Heart left ventricle (tissue), 16 donors: ENCODE data around the gene GPR87. TPM values are rescaled to one million over a fixed set of nuclear protein-coding genes. Genes with fewer than 3 reads are reported as not detected.

ENCODE experiments used
- ATAC-seq, 4 donors: fragments of 200-7000 bp; cut with Tn5 transposase; one replicate each; pipeline ENCODE4 v1.9.1; 2020 to 2022; ENCODE audit warnings: moderate library complexity in 4 of 4, mild to moderate bottlenecking in 3 of 4, moderate number of reproducible peaks in 1 of 4
- DNase-seq, 5 donors: peaks; one replicate each; pipeline ENCODE4 v3.0.0-alpha.2; 2020
- H3K27ac ChIP-seq, 12 donors: fragments of 200-600 bp; sonication (generic) in 4 of 12; one replicate each; pipeline versions ENCODE4 v1.5.0 to v1.8.0; 2016 to 2022; ENCODE audit warnings: mild to moderate bottlenecking in 2 of 12
- H3K27me3 ChIP-seq, 9 donors: fragments of 200-600 bp; sonication (generic) in 2 of 9; one replicate each; pipeline versions ENCODE4 v1.5.1 to v1.8.0; 2016 to 2022; ENCODE audit warnings: mild to moderate bottlenecking in 3 of 9
- H3K36me3 ChIP-seq, 9 donors: fragments of 200-600 bp; sonication (generic) in 2 of 9; one replicate each; pipeline versions ENCODE4 v1.5.0 to v1.8.0; 2018 to 2022; ENCODE audit warnings: mild to moderate bottlenecking in 2 of 9
- H3K4me1 ChIP-seq, 12 donors: fragments of 200-600 bp; sonication (generic) in 4 of 12; one replicate each; pipeline versions ENCODE4 v1.5.0 to v1.8.0; 2016 to 2022; ENCODE audit warnings: mild to moderate bottlenecking in 3 of 12
- H3K4me3 ChIP-seq, 12 donors: fragments of 200-600 bp; sonication (generic) in 4 of 12; one replicate each; pipeline versions ENCODE4 v1.5.0 to v1.8.0; 2017 to 2022; ENCODE audit warnings: mild to moderate bottlenecking in 9 of 12, moderate library complexity in 4 of 12
- H3K9me3 ChIP-seq, 12 donors: fragments of 200-600 bp; sonication (generic) in 4 of 12; one replicate each; pipeline versions ENCODE4 v1.5.0 to v1.8.0; 2016 to 2022; ENCODE audit warnings: mild to moderate bottlenecking in 1 of 12
- POLR2A ChIP-seq, 2 donors: fragments of 450-650 bp; IDR thresholded peaks; one replicate each; pipeline ENCODE4 v1.6.1; 2017; ENCODE audit warnings: antibody characterized with exemption in 2 of 2, mild to moderate bottlenecking in 2 of 2, moderate library complexity in 2 of 2
- WGBS, 4 donors: extraction: QIAGEN DNeasy Blood & Tissue Kit in 2 of 4; methylation state at CpG; one replicate each; pipeline versions ENCODE4 v1.1.5 to v1.1.7; 2013 to 2018; 5-methylcytosine and 5-hydroxymethylcytosine counted together
- intact Hi-C, 10 donors: fragments of 100-400 bp; cut with DNase I; formaldehyde crosslinking; loops; one replicate each; pipeline versions ENCODE4 v1.11.1 to v1.14.2; 2022
- polyA plus RNA-seq, 2 donors: library from polyadenylated mRNA; stranded (reverse); fragments of 200-250 nt; gene quantifications; one replicate each; pipeline ENCODE4 v1.2.3, GENCODE V29; 2013
- total RNA-seq, 9 donors: library from RNA; depleted of rRNA in 2 of 9; stranded (reverse); fragments of >200 nt in 2 of 9; fragmentation: NEBNext Ultra II Directional in 3 of 9; extraction: Animal tissue kit (Norgen Biotek cat#: 25700) in 3 of 9; gene quantifications; one replicate each; pipeline versions ENCODE4 v1.1.0 to v1.2.4, GENCODE V29; 2016 to 2023
- TF ChIP-seq, protein P1 (sequence below), 12 donors: fragments of 200-600 bp; sonication (generic) in 4 of 12; IDR thresholded peaks; one replicate each; pipeline versions ENCODE4 v1.5.0 to v1.8.0; 2018 to 2022; ENCODE audit warnings: antibody characterized with exemption in 12 of 12, mild to moderate bottlenecking in 5 of 12
- donor health status: ischemic (EF 13 %, LVEDD 7.1; RV severe dilation, severe dysfunction).
- donor health status: healthy with polysubstance abuse.
- donor health status: DM: no; HTN: yes; CAD: no.
- donor health status: DM: no; HTN: no; CAD: no.
- donor health status: ischemic (EF 25% LVEDD 6.9; RV normal size, moderate dysfunction).
- donor health status: ischemic (EF 25% LVEDD 5.7; RV mildly dilated, moderate dysfunction).
- donor health status: healthy.
- donor health status: DM: yes; HTN: yes; CAD: no.
- donor health status: ischemic (EF 35%, LVEDD 5.7; RV mildly dilated, moderate dysfunction).
- donor health status: nonischemic (EF 11% LVEDD 7.7; RV severe dilation, severe dysfunction).
- donor health status: DM: yes; HTN: yes; CAD: no.
- donor health status: PGD.
- donor health status: ischemic (EF 29% LVEDD 5.4; RV normal size, mild dysfunction).
- donor health status: nonischemic (EF 23%, LVEDD 6.1; RV moderate dilation, normal function).

Gene GPR87
- total and polyA plus RNA-seq, 11 donors = not detected

DNA sequence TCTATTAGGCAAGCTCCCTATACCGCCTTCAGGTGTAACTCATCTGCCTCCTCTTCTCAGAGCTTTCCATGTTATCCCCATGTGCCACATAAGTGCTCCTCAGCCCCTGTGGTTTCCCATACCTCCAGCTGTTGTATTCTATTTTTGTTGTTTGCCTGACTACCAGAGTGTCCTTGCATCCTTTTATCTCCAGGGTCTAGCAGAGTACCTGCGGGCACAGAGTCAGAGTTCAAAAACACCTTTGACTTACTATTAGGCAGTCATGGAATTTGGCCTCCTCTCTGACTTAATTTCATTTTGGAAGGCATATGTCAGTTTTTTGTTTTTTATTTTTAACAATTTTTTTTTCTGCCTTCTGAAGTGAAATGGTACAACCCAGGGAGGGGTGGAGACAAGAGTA lies 7.1 kb downstream of the GPR87 start:
- no peak for DNase-seq
- Histone ChIP-seq H3K4me3 (no peak overlapping the region), H3K27ac (no peak overlapping the region), H3K36me3 (no peaks in the 10 kb centered on the region), H3K9me3 (no peaks in the 10 kb centered on the region), H3K27me3 (no peaks in the 10 kb centered on the region), H3K4me1 (peaks cover 0 to 8% (median 0%) of the 10 kb centered on the region in 12 donors)
- no peak for ATAC-seq
- intact Hi-C loops = no loop called here
- WGBS, 4 donors = 96 to 100% (median 99%) methylated on average over 2 of the region's 2 CpGs
- TF ChIP-seq, protein P1, sequence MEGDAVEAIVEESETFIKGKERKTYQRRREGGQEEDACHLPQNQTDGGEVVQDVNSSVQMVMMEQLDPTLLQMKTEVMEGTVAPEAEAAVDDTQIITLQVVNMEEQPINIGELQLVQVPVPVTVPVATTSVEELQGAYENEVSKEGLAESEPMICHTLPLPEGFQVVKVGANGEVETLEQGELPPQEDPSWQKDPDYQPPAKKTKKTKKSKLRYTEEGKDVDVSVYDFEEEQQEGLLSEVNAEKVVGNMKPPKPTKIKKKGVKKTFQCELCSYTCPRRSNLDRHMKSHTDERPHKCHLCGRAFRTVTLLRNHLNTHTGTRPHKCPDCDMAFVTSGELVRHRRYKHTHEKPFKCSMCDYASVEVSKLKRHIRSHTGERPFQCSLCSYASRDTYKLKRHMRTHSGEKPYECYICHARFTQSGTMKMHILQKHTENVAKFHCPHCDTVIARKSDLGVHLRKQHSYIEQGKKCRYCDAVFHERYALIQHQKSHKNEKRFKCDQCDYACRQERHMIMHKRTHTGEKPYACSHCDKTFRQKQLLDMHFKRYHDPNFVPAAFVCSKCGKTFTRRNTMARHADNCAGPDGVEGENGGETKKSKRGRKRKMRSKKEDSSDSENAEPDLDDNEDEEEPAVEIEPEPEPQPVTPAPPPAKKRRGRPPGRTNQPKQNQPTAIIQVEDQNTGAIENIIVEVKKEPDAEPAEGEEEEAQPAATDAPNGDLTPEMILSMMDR (IDR thresholded peaks at IDR 0.05) = no peak
- TF ChIP-seq POLR2A (IDR thresholded peaks at IDR 0.05) = no peak

DNA sequence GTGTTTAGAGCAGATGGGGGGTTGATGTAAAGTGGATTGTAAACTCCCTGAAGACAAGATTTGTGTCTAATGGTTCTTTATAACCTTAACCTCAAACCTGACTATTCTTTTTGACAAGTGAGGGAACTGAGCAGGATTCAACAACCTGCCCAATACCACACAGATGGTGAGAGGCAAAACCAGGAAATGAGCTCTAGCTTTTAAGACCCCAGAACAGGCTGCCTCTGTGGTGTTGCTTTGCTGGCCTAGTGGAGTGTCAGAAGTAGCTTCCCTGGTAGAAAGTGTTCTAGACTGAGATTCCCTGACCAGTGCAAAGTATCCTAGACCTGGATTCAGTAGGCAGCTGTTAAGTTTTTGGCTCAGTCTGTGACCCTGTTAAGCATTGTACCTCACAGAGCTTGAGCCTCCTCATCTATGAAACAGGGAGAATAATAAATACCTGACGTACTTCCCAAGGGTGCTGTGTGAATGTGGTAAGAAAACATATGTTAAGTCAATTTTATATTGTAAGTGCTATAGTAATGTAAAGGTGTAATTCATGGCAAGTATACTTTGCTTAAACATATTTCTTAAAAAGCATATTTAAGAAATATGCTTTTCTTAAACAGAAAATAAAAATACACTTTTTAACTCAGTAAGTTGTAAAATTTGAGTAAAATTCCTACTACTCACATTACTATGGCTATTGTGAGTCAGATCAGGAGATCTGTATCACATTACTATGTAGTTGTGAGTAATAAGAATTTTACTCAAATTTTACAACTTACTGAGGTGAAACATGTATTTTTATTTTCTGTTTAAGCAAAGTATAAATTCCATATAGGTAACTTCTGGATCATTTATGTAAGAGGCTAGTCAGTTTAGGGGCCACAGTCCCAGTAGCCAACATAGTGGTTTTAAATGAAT lies 8.8 kb downstream of the GPR87 start:
- H3K4me3 ChIP-seq = no peak overlapping the region
- TF ChIP-seq, protein P1 (IDR thresholded peaks at IDR 0.05) = no peak
- TF ChIP-seq POLR2A (IDR thresholded peaks at IDR 0.05) = no peak
- H3K36me3 ChIP-seq = no peaks in the 10 kb centered on the region
- 91 to 100% (median 95%) methylated on average over 1 of the region's 1 CpG for WGBS, 4 donors
- intact Hi-C loops = no loop called here
- peaks cover 0 to 8% (median 0%) of the 10 kb centered on the region in 12 donors for H3K4me1 ChIP-seq
- no peaks in the 10 kb centered on the region for H3K9me3 ChIP-seq
- ATAC-seq (no peak), DNase-seq (no peak)
- no peak overlapping the region for H3K27ac ChIP-seq
- H3K27me3 ChIP-seq = no peaks in the 10 kb centered on the region

DNA sequence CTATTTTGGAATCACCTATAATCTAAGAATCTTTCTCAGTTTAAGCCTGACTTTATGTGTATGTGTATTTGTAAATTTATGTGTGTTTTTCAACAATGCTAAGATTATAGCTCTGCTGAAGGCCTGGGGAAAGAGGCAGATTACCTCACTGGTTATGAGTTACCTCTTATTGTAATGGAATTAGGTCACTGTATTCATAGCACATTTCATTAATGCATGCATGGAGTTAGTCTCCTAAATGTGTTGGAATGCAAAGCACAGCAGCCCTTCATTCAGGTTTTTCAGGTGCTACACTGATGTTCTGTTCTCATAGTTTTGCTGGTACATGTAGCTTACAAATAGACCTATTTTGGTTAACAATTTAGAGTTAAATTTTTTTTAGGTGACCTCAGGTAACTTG lies 9.5 kb downstream of the GPR87 start:
- Histone ChIP-seq H3K36me3 (no peaks in the 10 kb centered on the region), H3K4me1 (peaks cover 0 to 8% (median 0%) of the 10 kb centered on the region in 12 donors), H3K9me3 (no peaks in the 10 kb centered on the region), H3K4me3 (no peak overlapping the region), H3K27me3 (no peaks in the 10 kb centered on the region), H3K27ac (no peak overlapping the region)
- no peak for ATAC-seq
- TF ChIP-seq, protein P1 (IDR thresholded peaks at IDR 0.05) = no peak
- TF ChIP-seq POLR2A (IDR thresholded peaks at IDR 0.05) = no peak
- DNase-seq = no peak
- intact Hi-C loops = no loop called here

DNA sequence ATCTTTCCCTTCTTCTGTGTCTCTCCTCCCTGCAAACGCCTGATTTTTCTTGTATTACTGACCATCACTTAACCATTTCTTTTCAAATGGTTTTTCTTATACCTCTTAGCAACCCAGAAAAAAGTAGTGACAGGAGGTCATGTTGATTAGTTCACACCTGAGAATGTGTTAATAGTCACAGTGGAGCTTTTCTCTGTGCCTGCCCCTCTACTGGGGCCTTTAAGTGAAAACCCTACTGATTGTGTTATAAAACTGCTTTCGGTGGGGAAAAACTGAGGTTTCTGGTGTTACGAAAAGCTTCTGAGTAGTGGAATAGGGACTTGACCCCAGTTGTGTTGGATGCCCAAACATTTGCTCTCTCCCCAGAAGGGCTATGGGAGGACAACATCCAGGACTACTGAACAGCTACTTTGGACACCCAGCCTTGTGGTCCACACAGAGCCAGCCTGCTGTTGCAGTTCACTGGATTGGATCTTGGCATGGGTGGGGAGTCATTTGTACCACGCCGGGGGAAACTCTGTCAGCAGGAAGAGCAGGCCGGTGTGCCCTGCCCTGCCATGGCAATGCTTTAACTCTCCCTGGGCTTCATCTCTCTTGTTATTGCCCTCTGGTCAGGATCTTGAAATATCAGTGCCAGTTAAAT lies 10.3 kb downstream of the GPR87 start:
- ATAC-seq (no peak), DNase-seq (no peak)
- TF ChIP-seq, protein P1 (IDR thresholded peaks at IDR 0.05) = no peak
- TF ChIP-seq POLR2A (IDR thresholded peaks at IDR 0.05) = no peak
- H3K27me3 ChIP-seq = no peaks in the 10 kb centered on the region
- WGBS, 4 donors = 83 to 91% (median 86%) methylated on average over 5 to 6 of the region's 6 CpGs
- intact Hi-C loops = no loop called here
- peaks cover 0 to 8% (median 0%) of the 10 kb centered on the region in 12 donors for H3K4me1 ChIP-seq
- no peaks in the 10 kb centered on the region for H3K36me3 ChIP-seq
- H3K4me3 ChIP-seq = no peak overlapping the region
- no peak overlapping the region for H3K27ac ChIP-seq
- H3K9me3 ChIP-seq = no peaks in the 10 kb centered on the region
